GM19372 (cell line): Measurements from ENCODE around the gene PIP.
"Not testable (repeated sequence)": the region's sequence is repeated elsewhere in the genome, so short reads cannot be mapped to it uniquely, and the experiment has no call there.

Source experiments
- ATAC-seq: cut with Tn5 transposase; IDR thresholded peaks from one replicate; pipeline ENCODE4 v1.9.1; 2021; ENCODE audit warnings: mild to moderate bottlenecking, low read depth, moderate library complexity; ENCODE audit not compliant: unreplicated experiment

The PIP gene, protein sequence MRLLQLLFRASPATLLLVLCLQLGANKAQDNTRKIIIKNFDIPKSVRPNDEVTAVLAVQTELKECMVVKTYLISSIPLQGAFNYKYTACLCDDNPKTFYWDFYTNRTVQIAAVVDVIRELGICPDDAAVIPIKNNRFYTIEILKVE

DNA sequence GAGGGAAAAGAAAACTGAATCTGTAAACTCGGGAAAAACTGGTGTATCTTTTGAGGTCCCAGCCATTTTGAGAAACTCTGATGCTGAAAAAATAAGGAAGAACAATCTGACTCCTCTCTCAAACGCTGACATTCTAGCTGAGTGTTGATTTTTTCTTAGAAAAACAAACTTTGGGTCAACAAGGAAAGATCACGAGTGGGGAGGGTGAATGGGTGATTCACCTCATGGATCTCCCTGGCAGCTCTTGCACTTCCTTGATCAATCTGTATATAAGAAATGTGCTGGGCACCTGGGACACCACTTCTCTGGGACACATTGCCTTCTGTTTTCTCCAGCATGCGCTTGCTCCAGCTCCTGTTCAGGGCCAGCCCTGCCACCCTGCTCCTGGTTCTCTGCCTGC is at the start of gene PIP:
Gene PIP (plus strand): TSS at position 297 of the 400 bp plus-strand sequence. CDS start 40 bp downstream, at position 337.
- ATAC-seq = no peak

DNA sequence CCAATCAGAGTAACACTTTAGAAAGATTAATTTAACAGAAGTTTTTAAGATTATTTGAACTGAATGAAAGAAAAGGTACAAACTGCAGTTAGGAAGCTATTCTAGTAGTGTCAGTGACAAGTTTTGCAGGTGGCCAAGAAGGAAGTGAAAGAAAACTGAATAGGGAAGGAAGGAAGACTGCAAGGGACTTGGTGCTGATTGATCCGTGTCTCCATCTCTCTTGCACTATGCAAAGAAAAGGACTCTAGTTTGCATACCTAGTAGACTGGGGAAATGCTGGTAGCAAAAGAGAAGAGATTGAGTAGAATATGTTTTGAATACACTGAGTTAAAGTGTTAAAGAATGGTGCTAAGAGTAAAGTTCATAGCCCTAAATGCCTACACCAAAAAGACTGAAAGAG is 46.8 kb upstream of the PIP start:
- ATAC-seq = no peak

DNA sequence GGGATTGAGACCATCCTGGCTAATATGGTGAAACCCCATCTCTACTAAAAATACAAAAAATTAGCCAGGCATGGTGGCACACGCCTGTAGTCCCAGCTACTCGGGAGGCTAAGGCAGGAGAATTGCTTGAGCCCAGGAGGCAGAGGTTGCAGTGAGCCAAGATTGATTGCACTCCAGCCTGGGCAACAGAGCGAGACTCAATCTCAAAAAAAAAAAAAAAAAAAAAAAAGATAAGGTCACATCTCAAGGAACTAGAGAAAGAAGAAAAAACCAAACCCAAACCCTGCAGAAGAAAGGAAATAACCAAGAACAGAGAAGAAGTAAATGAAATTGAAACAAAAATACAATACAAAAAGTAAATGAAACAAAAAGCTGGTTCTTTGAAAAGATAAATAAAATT is 46.3 kb upstream of the PIP start:
- not testable (repeated sequence) for ATAC-seq

DNA sequence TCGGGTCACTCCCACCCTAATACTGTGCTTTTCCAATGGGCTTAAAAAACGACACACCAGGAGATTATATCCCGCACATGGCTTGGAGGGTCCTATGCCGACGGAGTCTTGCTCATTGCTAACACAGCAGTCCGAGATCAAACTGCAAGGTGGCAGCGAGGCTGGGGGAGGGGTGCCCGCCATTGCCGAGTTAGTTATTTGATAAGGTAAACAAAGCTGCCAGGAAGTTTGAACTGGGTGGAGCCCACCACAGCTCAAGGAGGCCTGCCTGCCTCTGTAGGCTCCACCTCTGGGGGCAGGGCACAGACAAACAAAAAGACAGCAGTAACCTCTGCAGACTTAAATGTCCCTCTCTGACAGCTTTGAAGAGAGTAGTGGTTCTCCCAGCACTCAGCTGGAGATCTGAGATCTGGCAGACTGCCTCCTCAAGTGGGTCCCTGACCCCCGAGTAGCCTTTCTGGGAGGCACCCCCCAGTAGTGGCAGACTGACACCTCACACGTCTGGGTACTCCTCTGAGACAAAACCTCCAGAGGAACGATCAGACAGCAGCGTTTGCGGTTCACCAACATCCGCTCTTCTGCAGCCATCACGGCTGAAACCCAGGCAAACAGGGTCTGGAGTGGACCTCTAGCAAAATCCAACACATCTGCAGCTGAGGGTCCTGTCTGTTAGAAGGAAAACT is 43.2 kb upstream of the PIP start:
- ATAC-seq = not testable (repeated sequence)

DNA sequence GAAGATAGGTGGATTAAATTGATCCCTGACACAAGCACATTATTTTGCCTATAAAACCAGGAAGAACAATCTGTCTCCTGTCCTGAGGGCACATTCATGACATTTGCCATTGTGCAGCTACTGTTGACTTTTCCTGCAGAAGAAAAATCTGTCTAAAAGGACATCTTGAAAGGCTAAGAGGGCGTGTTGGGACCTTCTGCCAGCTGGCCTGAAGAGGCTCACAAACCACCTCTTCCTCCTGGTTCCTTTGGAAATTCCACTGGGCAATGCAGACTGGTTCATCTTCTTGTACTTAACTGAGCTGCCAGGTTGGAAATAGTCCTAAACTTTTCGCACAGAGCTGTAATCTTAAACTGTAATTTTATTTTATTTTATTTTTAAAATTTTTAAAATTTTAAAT is 35.7 kb upstream of the PIP start:
- ATAC-seq = no peak

DNA sequence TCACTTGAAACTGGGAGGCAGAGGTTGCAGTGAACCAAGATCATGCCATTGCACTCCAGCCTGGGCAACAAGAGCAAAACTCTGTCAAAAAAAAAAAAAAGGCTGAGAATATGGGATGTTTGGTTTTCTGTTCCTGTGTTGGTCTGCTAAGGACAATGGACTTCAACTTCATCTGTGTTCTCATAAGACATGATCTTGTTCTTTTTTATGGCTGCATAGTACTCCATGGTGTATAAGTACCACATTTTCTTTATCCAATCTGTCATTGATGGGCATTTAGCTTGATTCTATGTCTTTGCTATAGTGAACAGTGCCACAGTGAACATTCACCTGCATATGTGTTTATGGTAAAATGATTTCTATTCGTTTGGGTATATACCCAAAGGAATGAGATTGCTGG is 32.3 kb upstream of the PIP start:
- ATAC-seq = not testable (repeated sequence)

DNA sequence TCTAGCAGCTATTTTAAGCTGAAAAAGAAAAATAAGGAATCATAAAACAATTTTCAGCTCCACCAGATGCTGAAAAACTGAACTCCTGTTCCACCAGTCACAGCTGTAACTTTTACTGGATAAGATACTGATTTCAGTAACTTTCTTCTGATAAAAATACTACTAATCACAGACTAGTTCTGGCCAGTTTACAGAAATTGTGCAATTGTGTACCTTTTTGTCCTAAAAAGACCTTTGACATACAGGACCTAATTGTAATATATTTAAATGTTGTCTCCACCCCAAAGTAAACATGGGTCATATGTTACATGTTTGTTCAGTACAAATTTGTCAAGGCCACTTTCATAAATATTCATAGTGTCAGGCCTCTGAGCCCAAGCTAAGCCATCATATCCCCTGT is 27.1 kb upstream of the PIP start:
- ATAC-seq = no peak

DNA sequence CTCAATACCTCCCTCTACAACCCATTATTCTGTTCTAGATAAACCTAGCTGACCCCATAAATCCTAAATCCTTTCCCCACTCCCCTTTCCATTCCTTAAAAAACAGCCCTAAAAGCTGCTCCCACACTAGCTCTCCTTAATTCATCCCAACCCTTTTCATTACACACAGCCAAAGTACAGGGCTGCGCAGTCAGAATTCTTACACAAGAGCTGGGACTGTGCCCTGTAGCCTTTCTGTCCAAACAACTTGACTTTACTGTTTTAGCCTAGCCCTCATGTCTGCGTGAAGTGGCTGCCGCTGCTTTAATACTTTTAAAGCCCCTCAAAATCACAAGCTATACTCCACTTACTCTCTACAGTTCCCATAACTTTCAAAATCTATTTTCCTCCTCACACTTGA is 23.9 kb upstream of the PIP start:
- not testable (repeated sequence) for ATAC-seq

DNA sequence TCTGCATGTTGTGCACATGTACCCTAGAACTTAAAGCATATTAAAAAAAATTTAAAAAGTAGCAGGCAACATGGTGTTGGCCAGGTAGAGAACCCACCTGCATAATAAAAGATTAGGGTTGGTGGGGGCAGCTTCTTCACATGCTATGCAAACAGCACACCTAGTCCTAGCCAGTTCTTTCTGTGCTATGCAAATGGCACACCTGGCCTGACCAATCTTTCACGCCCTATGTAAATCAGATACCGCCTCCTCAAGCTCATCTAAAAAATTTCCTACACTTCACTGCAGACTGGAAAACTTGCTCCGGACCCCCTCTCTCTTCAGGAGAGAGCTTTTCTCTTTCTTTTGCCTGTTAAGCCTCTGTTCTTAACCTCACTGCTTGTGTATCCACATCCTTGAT is 14.5 kb upstream of the PIP start:
- ATAC-seq = no peak

DNA sequence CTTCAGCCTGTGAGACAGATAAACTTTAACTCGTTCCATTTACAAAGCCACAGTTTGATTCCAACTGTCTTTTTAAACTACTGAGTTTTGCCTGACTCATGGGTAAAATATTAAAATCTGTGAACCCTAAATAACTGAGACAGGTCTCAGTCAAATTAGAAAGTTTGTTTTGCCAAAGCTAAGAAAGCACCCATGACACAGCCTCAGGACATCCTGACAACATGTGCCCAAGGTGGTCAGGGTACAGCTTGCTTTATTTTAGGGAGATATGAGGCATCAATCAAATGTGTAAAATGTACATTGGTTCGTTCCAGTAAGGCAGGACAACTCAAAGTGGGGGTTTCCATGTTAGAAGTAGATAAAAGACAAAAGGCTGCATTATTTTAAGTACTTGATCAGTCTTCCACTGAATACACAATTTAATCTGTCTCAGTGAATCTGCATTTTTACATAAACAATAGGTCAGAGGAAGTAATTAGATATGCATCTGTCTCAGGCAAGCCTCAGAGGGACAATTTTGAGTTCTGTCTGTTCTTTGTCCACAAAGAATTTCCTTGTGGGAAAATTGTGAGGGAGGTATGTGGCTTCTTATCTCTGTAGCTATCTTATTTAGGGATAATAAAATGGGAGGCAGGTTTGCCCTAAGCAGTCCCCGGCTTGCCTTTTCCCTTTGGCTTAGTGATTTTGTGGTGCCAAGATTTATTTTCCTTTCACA is 11.0 kb upstream of the PIP start:
- ATAC-seq = no peak

DNA sequence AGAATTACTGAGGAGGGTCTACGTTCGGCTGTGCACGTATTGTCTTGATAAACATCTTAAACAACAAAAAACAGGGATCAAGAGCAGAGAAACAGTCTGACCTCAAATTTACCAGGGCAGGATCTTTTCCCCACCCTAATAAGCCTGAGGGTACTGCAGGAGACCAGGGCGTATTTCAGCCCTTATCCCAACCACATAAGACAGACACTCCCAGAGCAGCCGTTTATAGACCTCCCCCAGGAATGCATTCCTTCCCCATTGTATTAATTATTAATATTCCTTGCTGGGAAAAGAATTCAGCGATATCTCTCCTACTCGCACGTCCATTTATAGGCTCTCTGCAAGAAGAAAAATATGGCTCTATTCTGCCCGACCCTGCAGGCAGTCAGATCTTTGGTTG is 8.6 kb upstream of the PIP start:
- ATAC-seq = not testable (repeated sequence)

DNA sequence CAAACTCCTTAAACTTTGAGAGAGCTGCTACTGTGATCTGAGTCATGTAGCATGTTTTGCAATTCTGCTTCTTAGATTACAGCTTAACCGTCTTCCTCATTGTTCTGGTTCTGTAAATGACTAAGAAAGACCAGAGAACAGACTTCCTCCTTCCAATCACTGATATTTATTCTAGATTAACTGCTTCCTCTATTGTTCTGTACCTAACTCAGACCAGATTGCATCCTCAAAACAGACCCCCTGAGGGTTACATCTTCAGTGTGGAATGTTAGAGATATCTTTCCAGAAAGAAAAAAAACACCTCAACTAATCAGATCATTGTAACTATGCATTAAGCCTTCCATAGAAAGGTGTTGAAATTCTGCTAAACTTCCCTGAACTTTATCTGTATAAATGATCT is 5.7 kb upstream of the PIP start:
- no peak for ATAC-seq

DNA sequence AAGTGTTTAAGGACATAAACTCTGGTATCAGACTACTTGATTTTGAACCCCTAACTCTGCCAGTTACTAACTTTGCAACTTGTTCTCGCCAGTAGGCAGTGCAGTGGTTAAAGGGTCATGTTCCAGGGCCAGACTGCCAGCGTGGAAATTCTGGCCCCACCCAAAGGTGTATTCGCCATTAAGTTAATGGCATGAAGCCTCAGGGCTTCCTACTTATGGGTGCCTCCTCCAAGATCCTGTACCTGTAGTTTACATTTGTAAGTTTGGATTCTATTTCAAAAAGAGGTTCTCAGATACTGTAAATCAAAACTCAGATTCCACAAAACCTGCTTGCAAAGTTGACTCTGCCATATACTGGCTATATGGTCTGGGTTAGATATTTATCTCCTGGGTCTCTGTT is 2.8 kb upstream of the PIP start:
- no peak for ATAC-seq

DNA sequence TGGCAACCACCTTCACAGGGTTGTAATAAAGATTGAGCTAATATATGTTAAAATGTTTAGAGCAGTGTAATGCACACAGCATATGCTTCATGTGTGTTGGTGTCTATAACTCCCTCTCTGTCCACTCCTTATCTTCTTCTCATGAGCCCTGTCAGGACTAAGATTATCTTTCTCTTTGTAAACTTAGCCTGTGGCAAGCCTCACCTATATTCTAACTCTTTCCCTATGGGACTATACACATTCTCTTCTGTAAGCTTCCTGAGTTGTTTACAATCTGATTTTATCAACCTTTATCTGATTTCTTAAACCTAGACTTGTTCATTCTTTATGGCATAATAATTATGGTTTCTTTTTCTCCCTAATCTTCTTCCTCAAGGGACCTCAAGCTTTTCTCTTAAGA is 2.4 kb upstream of the PIP start:
- no peak for ATAC-seq

DNA sequence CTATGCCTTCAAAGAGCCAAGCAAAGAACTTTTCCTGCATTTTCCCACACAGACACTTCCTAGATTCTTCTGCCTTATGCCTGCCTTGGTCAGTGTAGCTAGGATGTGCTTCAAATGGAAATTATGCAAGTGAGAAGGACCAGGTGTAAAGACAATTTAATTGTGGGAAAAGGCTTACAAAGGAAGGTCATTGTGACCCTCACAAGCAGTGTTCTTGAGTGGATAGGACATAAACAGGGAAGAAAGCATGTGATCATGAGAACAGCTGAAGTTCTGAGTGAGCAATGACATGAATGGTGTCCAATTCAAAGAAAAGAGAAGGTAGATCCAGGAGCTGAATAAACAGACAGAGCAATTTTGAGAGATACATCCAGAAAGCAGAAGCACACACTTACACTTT is 1.3 kb upstream of the PIP start:
- ATAC-seq = no peak

DNA sequence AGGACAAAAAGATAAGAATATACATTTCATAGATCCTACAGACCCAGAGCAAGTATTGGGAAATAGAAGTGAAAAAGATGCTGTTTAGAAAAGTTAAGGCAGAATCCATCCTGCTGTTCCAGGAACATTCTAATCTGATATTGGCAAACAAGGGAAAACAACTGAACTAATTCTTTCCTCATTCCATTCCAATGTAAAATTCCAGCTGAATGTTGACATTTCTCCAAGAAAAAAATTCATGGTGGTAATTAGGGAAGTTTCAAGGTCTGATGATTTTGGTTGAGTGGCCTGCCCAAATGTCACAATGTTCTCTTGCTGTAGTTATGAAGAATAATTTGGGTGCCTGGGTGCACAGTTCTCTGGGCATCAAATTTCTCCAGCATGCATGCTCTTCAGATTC is 15.2 kb downstream of the PIP start:
- ATAC-seq = no peak

DNA sequence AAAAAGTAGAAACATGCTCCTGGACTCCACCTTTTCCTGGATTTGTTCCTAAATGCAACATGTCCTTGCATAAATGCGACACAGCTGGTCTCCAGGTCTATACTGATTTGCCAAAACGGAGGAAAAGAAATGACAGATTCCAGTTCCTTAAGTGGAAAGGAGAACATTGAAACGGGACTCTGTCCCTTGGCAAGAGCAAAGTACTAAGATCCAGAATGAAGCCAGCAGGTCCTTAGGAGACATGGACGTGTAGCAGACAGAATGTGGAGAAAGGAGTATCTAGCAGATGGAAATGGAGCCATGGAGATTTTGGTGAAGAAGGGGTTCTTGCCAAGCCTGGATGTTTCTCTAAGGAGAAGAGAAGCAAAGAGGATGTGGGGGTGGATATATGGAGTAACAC is 16.2 kb downstream of the PIP start:
- ATAC-seq = no peak

DNA sequence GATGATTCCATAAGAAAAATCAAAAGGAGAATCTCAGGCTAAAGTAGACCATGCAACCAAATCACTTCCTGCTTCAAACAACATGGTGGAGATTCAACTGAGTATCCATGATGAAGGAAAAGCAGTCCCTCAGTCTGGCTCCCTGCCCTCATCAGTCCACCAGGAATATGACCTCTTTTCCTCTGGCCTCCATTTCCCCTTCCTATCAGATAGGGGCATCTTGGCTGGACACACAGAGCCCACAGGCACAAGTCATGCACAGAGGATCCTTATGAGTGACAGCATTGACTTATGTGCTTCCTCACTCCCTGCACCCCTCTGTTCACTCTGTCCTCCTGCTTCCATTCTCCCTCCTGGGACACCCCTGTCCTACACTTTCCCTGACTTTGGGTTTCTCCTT is 16.8 kb downstream of the PIP start:
- ATAC-seq = no peak

DNA sequence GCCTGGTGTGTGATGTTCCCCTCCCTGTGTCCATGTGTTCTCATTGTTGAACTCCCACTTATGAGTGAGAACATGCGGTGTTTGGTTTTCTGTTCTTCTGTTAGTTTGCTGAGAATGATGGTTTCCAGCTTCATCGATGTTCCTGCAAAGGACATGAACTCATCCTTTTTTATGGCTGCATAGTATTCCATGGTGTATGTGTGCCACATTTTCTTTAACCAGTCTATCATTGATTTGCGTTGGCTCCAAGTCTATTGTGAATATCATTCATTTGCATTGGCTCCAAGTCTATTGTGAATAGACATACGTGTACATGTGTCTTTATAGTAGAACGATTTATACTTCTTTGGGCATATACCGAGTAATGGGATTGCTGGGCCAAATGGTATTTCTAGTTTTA is 18.8 kb downstream of the PIP start:
- not testable (repeated sequence) for ATAC-seq

DNA sequence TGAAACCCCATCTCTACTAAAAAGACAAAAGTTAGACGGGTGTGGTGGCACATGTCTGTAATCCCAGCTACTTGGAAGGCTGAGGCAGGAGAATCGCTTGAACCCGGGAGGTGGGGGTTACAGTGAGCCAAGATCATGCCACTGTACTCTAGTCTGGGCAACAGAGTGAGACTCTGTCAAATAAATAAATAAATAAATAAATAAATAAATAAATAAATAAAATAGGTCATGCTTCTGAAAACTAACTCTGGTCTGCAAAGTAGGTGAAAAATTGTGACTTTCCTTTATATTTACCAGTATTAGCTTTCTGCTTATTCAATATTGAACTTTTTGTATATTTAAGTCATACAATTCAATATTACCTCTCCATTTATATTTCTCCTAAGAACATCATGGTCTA is 26.7 kb downstream of the PIP start:
- ATAC-seq = not testable (repeated sequence)

DNA sequence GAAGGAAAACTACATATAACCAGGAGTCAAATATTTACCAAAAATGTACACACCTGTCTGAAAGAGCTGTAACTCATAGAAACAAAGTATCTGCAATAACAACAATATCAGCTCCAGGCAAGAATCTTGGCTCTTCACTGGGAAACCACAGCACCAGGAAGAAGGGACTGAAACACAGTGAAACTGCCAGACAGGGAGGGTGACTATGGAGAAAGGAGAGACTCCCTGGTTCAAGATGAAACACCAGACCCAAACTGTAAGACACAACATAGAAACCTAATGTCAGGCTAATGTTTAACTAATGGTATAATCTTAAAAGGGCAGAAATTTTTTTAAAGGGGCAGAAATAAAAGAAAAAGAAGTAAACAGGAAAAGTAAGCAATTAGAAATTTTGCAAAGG is 39.8 kb downstream of the PIP start:
- ATAC-seq = no peak

DNA sequence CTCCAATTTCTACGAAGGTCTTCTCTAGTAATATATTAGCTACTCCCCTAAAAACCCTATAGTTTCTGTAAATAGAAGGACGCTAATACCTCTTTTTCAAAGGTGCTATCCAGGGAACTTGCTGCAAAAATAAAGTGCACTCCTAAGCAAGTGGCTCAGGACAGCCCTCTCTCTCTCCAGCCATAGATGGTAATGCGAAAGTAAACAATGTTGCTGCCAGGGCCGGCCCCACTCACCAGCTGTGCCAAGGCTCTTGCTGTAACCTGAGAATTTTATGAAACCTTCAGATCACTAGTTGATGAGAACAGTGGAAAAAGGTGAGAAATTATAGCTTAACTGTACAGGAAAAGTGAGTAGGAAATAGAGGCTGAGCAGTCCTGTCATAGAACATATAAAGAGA is 40.5 kb downstream of the PIP start:
- no peak for ATAC-seq
